Right renal cortex interstitium (tissue), 3 donors: ENCODE measurements around the gene SGCE. TPM values are rescaled to one million over a fixed set of nuclear protein-coding genes. Genes with fewer than 3 reads are reported as not detected.

Experiments used
- DNase-seq, 3 donors: peaks; one replicate each; pipeline ENCODE4 v3.0.0-alpha.2; 2013; ENCODE audit warnings: low read depth in 3 of 3, low spot score in 2 of 3
- polyA plus RNA-seq, 3 donors: library from polyadenylated mRNA; unstranded; fragments of 120-200 nt; gene quantifications; one replicate each; pipeline ENCODE4 v1.2.1, GENCODE V29; 2013; ENCODE audit not compliant: insufficient read length in 3 of 3

SGCE gene
- polyA plus RNA-seq, 3 donors = 101 to 114 (median 110) TPM

DNA sequence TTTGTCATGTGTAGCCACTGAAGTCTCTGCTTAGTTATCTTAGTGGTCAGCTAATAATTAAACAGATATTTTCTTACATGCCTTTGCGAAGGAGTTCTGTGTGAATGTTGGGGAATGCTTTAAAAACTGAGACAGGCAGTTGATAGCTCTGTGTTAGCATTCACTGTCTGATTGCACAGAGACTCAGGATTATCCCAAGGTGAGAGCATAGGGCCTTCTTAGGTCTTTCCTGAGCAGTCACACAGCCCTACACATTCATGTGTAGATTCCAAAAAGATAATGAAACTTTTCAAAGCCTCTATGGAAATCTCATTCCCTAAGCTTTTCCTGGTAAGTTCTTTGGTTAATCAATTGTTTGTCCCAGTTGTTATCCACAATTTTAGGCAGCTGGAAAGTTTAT lies 78.6 kb downstream of the SGCE start:
- DNase-seq = no peak

DNA sequence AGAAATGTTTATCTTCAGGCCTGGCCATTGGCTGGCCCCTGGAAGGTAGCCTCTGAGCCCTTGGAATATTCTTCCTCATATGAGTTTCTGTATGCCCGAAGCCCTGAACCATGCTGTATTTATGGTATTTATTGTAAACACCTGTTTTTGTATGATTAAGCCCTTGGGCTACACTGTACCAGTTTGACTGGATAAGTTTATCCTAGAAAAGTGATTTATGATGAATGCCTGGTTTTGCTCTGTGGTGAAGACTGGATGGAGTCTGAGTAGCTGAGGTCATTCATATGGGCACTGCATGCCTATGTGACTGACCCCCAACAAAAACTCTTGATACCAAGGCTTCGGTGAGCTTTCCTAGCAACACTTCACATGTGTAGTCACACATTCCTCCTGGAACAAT lies 79.6 kb downstream of the SGCE start:
- no peak for DNase-seq

DNA sequence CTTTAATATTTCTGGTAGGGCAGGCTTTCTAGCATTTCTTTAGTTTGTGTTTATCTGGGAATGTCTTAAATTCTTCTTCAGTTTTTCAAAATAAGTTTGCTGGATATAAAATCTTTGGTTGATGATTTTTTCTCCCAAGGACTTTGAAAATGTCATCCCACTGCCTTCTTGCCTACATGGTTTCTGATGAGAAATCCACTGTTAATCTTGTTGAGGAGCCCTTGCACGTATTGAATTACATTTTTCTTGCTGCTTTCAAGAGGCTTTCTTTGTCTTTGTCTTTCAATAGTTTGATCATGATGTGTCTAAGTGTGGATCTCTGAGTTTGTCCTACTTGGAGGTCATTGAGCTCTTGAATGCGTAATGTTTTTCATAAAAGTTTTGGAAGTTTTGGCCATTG lies 80.3 kb downstream of the SGCE start:
- no peak for DNase-seq

DNA sequence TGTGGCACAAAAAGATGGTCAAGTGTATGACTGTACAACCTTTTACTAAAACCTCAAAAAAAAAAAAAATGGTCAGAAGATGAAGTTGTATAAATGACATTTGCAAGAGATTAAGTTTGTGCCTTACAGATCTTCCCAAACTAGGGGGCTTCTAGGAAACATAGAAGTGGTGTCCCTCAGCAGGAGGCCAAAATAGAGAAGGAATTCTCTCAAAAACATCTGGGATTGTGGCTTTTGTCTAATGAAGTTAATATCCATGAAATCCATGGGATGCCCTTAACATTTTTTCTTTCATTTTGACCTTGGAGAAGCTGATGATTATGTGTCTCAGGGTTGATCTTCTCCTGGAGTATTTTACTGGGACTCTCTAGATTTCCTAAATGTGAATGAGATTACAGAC lies 84.1 kb downstream of the SGCE start:
- no peak for DNase-seq

DNA sequence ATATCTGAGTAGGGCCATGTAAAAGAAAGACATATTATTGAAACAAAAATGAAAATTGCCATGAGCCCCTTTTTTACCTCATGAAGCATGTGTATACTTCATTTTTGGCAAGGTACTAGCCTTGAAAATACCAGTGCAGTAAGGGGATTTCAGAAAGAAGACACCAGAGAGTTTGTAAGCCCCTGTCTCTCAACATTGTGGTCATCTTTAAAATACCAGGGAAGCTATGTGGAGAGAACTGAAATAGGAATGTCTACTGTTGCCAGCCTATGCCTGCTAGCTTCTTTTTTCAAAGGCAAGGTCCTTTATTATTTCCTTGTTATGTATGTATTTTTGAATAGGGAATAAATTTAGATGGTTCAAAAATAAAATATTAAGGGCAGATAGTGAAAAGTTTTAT lies 88.5 kb downstream of the SGCE start:
- DNase-seq = no peak

DNA sequence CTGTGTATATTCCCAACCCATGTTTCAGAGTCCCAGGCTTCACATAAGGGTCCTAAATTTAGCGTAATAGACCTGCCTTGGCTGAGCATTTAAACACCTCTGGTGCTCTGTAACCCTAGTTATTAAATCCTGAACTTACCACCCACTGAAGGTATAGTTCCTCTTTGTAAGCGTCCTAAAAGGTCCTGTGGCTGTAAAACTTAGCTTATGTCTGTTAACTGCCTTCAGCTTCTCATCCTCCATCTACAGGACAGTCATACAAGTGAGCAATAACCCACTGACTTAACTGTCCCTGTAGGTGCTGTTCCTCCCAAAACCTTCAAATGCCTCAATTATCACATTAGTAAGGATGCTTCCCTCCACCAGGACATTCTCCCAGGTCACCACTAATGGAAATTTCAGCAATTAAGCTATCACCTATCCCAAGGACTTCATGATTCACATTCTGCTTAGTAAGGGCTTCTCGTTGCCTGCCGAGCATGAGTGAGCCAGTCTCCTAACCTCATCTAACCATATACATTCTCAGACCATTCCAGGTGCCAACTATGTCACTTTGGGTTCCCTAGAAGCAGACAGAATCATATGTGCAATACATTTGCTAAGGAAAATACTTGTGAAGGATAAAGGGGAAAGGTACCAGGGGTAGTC lies 90.6 kb downstream of the SGCE start:
- DNase-seq = no peak

DNA sequence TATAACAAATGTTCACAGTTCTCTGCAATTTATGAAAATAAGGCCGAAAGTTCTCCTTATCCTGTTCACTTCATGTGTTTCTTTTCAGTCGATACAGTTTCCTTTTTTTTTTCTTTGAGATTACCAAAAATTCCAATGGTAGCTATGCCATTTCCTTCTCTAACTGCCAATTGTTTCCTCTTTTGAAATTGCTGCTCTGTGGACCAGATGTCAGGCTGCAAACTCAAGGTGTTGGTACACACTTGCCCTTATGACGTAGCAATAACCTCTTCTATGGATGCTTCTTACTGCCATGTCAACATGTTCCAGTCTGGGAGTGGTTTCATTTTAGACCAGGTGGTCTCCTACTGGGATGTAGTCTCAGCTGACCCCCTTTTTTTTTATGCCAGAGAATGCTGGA lies 93.4 kb downstream of the SGCE start:
- no peak for DNase-seq

DNA sequence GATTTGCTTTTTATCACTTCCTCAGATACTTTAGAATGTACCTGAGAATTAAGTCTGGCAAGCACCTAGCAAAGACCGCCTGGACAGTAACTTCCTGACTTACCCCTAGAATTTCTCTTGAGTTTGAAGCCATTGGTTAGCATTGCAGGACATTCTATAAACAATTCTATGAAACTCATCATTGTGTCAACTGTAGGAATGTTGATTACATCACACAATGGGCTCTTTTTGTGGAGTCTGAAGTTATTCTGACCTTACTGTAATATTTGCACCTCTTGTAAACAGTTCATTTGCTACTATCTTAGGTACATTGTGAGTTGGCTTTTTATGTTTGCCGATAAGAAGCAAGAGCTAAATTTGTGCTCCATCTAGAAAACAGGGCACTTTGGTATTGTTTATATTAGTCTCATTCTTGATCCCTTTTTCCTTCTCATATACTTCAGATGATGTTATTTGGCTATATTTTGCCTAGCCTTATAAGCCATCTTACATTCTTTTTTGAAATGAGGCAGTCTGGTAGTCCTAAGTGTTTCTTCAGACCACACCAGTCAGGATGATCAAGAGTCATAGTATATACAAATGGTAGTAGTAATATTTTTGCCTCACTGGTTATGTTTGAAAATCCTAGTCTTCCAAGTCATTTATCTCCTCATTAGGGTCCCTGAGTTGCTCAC lies 94.0 kb downstream of the SGCE start:
- no peak for DNase-seq

DNA sequence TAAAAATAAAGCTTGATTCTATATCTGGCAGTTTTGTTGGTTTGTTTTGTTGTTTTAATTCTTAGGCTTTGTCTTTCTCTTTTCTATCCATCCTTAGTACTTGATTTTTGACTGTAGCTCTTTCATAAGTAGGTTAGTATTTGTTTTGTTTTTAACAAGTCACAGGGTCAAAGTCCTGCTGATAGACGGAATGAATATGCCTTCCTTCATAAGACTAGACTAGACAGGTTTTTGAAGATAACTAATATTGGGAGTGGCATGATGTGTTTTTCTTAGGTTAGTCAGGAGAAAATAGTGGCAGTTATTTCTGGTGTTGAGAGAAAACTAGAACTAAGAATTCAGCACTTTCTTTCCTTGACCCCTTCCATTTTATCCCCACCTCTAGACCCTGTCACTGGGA lies 96.0 kb downstream of the SGCE start:
- no peak for DNase-seq

DNA sequence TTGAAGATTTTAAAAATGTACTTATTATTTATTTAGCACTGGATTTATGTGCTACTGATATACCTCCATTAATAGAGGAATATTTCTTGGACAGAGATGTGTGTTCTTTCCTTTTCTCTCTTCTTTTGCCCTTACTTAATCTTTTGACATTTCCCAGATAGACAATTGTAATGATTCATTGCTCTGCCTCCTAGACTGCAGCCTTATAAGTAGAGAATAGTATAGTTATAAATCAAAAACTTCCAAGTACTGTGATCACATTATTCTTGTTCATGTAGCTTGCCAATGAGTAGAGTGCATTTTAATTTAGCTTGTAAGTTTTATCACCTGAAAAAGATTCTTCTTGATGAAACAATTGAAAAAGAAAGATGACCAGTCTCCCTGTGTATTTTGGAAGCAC lies 98.7 kb downstream of the SGCE start:
- no peak for DNase-seq

DNA sequence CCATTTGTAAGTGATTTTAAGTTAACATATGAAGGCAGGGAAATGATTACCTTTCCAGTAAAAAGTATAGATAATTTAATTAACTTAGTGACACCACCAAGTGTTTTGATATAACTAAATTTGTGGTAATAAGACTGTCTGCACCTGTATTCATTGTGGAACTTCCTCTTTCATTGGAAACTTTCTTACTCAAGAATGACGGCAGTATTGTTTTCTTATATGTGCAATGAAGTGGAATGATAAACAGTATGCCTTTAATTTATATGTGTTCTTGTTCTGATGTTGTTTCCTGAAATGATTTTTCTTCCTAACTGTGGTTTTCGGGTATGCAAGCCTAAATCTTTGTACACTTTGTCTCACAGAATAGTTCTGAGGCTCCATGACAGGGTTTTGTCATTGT lies 99.9 kb downstream of the SGCE start:
- DNase-seq = no peak

DNA sequence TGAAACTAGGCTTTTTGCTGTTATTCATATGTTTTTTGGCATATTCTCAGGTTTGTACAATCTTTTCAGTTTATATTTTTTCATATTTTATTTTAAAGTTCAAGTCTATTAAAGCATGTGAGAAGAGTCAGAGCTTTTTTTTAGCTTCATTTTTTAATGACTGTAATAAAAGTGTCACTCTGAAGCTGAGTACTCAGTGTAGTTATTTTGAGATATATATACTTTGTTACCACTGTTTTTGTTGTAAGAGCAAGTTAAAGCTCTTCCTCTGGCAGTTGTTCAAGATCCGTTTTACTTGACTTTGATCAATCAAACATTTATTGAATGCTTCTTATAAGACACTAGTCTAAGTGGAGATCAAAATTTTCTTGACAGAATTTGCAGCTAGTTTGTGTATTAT lies 108.8 kb downstream of the SGCE start:
- peak in 1 of 3 donors; percentile 26 for DNase-seq

DNA sequence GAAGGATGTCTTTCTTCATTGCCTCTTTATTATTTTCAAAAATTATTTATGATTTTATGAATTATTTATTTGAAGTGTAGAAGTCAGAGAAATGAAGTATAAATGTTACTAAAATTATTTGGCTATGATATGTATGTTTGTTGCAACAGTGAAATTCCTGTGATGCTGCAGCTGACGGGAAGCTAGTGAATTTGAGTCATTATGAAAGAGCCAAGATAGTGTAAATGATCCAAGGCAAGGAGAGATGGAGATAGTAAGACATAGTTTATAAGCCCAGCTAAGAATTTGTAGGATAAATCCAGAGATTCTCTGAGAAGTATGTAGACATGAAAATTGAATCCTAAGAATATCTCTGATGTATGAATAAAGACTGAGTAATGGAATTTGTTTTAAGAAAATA lies 115.5 kb downstream of the SGCE start:
- DNase-seq = no peak

Other genes with a start within 250 kb of the SGCE start
- 10 to 100 TPM; 43.0 to 45.8 (median 43.4) TPM for gene CASD1, start 146.3 kb downstream of the SGCE start, polyA plus RNA-seq